Spleen (tissue), 13 donors: Measurements from ENCODE around the gene HUNK. TPM values are rescaled to one million over a fixed set of nuclear protein-coding genes. Genes with fewer than 3 reads are reported as not detected.

Experiments
- DNase-seq: peaks from one replicate; pipeline ENCODE4 v3.0.0-alpha.2; 2020
- H3K27ac ChIP-seq, 8 donors: fragments of 200-600 bp; sonication (generic) in 7 of 8; 1 replicate in 4 of 8; 2 replicates in 4 of 8; pipeline versions ENCODE4 v1.5.0 to v1.8.0; 2016 to 2021; ENCODE audit warnings: inconsistent platforms in 4 of 8, mild to moderate bottlenecking in 4 of 8, moderate library complexity in 1 of 8
- H3K27me3 ChIP-seq, 7 donors: fragments of 200-600 bp; sonication (generic) in 6 of 7; replicated peaks in 1 of 7; 1 replicate in 4 of 7; 2 replicates in 3 of 7; pipeline versions ENCODE4 v1.5.0 to v1.8.0; 2016 to 2021; ENCODE audit warnings: inconsistent platforms in 3 of 7, mild to moderate bottlenecking in 1 of 7
- H3K36me3 ChIP-seq, 6 donors: fragments of 200-600 bp; sonication (generic) in 5 of 6; 1 replicate in 4 of 6; 2 replicates in 2 of 6; pipeline versions ENCODE4 v1.5.0 to v1.8.0; 2016 to 2021; ENCODE audit warnings: inconsistent platforms in 2 of 6
- H3K4me1 ChIP-seq, 6 donors: fragments of 200-600 bp; sonication (generic) in 5 of 6; 1 replicate in 3 of 6; 2 replicates in 3 of 6; pipeline versions ENCODE4 v1.5.0 to v1.8.0; 2016 to 2021; ENCODE audit warnings: inconsistent platforms in 3 of 6
- H3K4me3 ChIP-seq, 8 donors: fragments of 200-600 bp; sonication (generic) in 7 of 8; 1 replicate in 4 of 8; 2 replicates in 4 of 8; pipeline versions ENCODE4 v1.5.0 to v1.8.0; 2016 to 2021; ENCODE audit warnings: inconsistent platforms in 4 of 8, mild to moderate bottlenecking in 4 of 8, moderate library complexity in 2 of 8
- H3K9me3 ChIP-seq, 8 donors: fragments of 200-600 bp; sonication (generic) in 7 of 8; 1 replicate in 4 of 8; 2 replicates in 4 of 8; pipeline versions ENCODE4 v1.5.0 to v1.8.0; 2016 to 2021; ENCODE audit warnings: inconsistent platforms in 4 of 8
- CTCF ChIP-seq, 11 experiments: fragments of 200-600 bp in 7 of 11; fragments of 450-650 bp in 4 of 11; sonication (generic) in 4 of 11; IDR thresholded peaks in 8 of 11; conservative IDR thresholded peaks in 3 of 11; 1 replicate in 7 of 11; 2 replicates in 4 of 11; pipeline versions ENCODE4 v1.4.0 to v1.8.0; 2016 to 2021; ENCODE audit warnings: antibody characterized with exemption in 11 of 11, inconsistent platforms in 4 of 11, mild to moderate bottlenecking in 1 of 11
- POLR2A ChIP-seq, 3 donors: fragments of 450-650 bp; IDR thresholded peaks; one replicate each; pipeline ENCODE4 v1.5.1; 2017; ENCODE audit warnings: antibody characterized with exemption in 3 of 3, mild to moderate bottlenecking in 1 of 3
- POLR2AphosphoS5 ChIP-seq, 3 donors: sonication (generic); formaldehyde crosslinking; IDR thresholded peaks; one replicate each; pipeline ENCODE4 v1.5.1; 2017; ENCODE audit warnings: antibody characterized with exemption in 3 of 3
- WGBS, 5 donors: extraction: QIAGEN DNeasy Blood & Tissue Kit in 3 of 5; methylation state at CpG; one replicate each; pipeline versions ENCODE4 v1.1.5 to v1.1.7; 2013 to 2018; 5-methylcytosine and 5-hydroxymethylcytosine counted together
- intact Hi-C: fragments of 100-400 bp; cut with DNase I; formaldehyde crosslinking; loops from one replicate; pipeline ENCODE4 v1.15.0; 2023; ENCODE audit warnings: low total_unique reads
- long read RNA-seq, 2 donors: transcript quantifications; one replicate each; lab custom pipeline, GENCODE V29; 2026
- polyA plus RNA-seq, 3 donors: library from polyadenylated mRNA; stranded (reverse); fragments of 200-250 nt; gene quantifications; one replicate each; pipeline ENCODE4 v1.2.1, GENCODE V29; 2013
- total RNA-seq, 7 donors: library from RNA; depleted of rRNA in 3 of 7; stranded (reverse); fragments of >200 nt in 3 of 7; fragmentation: NEBNext Ultra II Directional in 4 of 7; extraction: Animal tissue kit (Norgen Biotek cat#: 25700) in 4 of 7; gene quantifications; one replicate each; pipeline versions ENCODE4 v1.1.0 to v1.2.1, GENCODE V29; 2016 to 2021
- donor health status: healthy with polysubstance abuse.
- donor health status: DM: no; HTN: no; CAD: no; lungs with moderate emphysema.
- donor health status: DM: no; HTN: no; CAD: no.
- donor health status: Bipolar disorder and iron deficiency.
- donor health status: healthy.
- donor health status: DM: no; HTN: no; CAD: no.
- donor health status: DM: yes; HTN: yes; CAD: no.

The HUNK gene
- total RNA-seq (under 1 TPM in 5 of 7 donors, not detected in 2; 0.09 to 0.41 (median 0.14) TPM), polyA plus RNA-seq (under 1 TPM in 2 of 3 donors, not detected in 1; 0.06 to 0.16 TPM)
- long read RNA-seq, donor 1, result 0 reads
- long read RNA-seq, donor 2, result 0 reads

DNA sequence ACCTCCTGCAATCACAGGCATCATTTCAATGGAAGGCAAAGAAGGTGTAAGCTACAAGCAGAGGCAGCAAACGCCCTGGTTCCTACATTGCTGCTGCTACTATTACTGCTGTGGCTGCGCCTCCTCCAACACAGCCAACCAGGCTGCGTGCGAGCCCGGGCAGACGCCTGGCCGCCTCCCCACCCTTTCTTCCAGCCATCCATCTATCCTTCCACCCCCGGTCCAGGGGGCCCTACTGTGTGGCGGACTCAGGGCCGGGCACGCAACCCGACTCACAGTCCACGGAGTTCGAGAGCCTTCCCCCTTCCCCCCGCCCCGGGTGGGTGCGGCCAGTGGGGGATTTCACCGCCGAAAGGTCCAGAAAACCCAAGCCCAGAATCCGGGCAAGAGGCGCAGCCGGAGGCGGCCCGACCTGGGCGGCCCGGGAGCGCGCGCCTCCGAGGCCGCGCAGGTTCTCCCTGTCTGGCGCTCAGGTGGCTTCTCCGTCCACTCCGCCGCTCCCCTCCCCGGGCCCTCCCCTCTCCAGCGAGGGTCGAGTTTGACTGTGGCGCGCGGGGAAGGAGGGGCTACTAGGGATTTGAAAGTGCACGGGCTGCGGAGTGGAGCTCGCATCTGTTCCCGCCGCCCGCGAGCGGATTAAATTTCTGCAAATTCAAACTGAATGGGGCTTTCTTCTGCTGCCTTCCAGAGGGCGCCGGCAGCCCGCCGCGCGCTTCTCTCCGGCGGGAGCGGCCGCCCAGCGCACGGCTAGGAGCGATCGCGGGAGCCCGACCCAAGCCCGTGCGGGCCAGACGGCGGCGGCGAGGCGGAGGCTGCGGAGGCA lies at the start of gene HUNK:
Gene HUNK (plus strand): TSS at position 569 of the 823 bp plus-strand sequence. CDS start 655 bp downstream, outside the sequence.
- Histone ChIP-seq H3K9me3 (no peaks in the 10 kb centered on the region), H3K27me3 (peaks cover 0 to 83% (median 46%) of the 10 kb centered on the region in 7 donors), H3K27ac (no peak within 1 kb of the TSS), H3K4me1 (peaks cover 5 to 27% (median 22%) of the 10 kb centered on the region in 6 donors), H3K36me3 (no peaks in the 10 kb centered on the region), H3K4me3 (peak within 1 kb of the TSS; percentile 29 to 74 (median 52))
- intact Hi-C loops, result no loop called here
- peak; percentile 71 for DNase-seq
- TF ChIP-seq POLR2A (IDR thresholded peaks at IDR 0.05) (no peak), CTCF (IDR thresholded peaks at IDR 0.05 in 8 of 11, conservative IDR thresholded peaks at IDR 0.05 in 3 of 11) (no peak), POLR2AphosphoS5 (IDR thresholded peaks at IDR 0.05) (no peak)
- 0 to 2% (median 1%) methylated on average over 37 to 74 of the region's 74 CpGs for WGBS, 5 donors

DNA sequence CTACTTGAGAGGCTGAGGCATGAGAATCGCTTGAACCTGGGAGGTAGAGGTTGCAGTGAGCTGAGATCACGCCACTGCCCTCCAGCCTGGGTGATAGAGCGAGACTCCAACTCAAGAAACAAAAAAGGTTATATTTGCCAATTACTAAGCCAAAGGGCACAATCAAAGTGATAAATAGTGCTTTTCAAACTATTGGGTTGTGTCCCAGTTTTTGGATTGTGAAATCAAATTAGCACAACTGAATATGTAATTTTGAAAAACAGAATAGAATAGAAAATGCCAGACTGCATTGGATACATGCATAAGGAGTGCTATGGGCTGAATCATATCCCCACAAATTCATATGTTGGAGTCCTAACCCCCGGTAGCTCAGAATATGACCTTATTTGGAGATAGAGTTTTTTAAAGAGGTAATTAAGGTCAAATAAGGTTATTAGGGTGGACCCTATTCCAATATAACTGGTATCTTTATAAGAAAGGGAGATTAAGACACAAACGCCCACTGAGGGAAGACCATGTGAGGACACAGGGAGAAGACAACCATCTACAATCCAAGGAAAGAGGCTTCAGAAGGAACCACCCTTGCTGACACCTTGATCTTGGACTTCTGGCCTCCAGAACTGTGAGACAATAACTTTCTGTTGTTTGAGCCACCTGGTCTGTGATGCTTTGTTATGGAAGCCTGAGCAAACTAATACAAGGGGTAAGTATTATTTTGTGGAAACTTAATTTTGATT lies 42.9 kb upstream of the HUNK start:
- WGBS, 5 donors, result 78 to 90% (median 83%) methylated on average over 5 of the region's 5 CpGs
- H3K27ac ChIP-seq, result no peak overlapping the region
- H3K4me1 ChIP-seq, result no peaks in the 10 kb centered on the region
- H3K9me3 ChIP-seq, result no peaks in the 10 kb centered on the region
- H3K27me3 ChIP-seq, result no peaks in the 10 kb centered on the region
- DNase-seq, result no peak
- intact Hi-C loops, result no loop called here
- no peaks in the 10 kb centered on the region for H3K36me3 ChIP-seq
- TF ChIP-seq POLR2A (IDR thresholded peaks at IDR 0.05) (no peak), POLR2AphosphoS5 (IDR thresholded peaks at IDR 0.05) (no peak), CTCF (IDR thresholded peaks at IDR 0.05 in 8 of 11, conservative IDR thresholded peaks at IDR 0.05 in 3 of 11) (no peak)
- H3K4me3 ChIP-seq, result no peak overlapping the region

DNA sequence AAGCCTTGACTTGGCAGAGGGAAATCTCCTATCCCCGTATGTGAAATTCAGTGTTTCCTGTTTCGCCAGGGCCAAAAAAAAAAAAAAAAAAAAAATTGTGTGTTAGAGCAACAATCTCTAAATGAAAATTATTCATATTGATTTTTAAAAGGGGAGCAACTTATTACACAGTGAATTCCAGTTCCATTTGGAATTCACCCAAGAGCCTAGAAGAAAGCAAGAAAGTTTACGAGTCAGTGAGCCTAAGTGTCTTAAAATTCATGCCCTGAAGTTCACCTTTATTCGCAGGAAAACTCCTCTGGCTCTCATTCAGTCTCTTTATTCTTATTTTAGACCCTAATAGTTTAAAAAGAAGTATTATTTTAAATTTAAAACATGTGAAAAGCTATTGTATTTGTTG lies 42.1 kb upstream of the HUNK start:
- Histone ChIP-seq H3K27ac (no peak overlapping the region), H3K4me1 (no peaks in the 10 kb centered on the region), H3K36me3 (no peaks in the 10 kb centered on the region), H3K27me3 (no peaks in the 10 kb centered on the region), H3K9me3 (no peaks in the 10 kb centered on the region), H3K4me3 (no peak overlapping the region)
- 64 to 82% (median 66%) methylated on average over 4 of the region's 4 CpGs for WGBS, 5 donors
- intact Hi-C loops, result no loop called here
- DNase-seq, result no peak
- TF ChIP-seq POLR2AphosphoS5 (IDR thresholded peaks at IDR 0.05) (no peak), POLR2A (IDR thresholded peaks at IDR 0.05) (no peak), CTCF (IDR thresholded peaks at IDR 0.05 in 8 of 11, conservative IDR thresholded peaks at IDR 0.05 in 3 of 11) (no peak)

GRCh38 chr21:31837041-31837440 lies 35.8 kb upstream of the HUNK start:
- intact Hi-C loops, result no loop called here
- no peak for DNase-seq
- Histone ChIP-seq H3K27me3 (peaks cover 0 to 7% (median 0%) of the 10 kb centered on the region in 7 donors), H3K36me3 (no peaks in the 10 kb centered on the region), H3K4me1 (no peaks in the 10 kb centered on the region), H3K4me3 (no peak overlapping the region), H3K9me3 (no peaks in the 10 kb centered on the region), H3K27ac (no peak overlapping the region)
- TF ChIP-seq POLR2AphosphoS5 (IDR thresholded peaks at IDR 0.05), result no peak
- no peak for TF ChIP-seq POLR2A (IDR thresholded peaks at IDR 0.05)
- TF ChIP-seq CTCF (IDR thresholded peaks at IDR 0.05 in 8 of 11, conservative IDR thresholded peaks at IDR 0.05 in 3 of 11), result no peak
